ENCODE data around the gene ZNF675.
"Not testable (repeated sequence)": the region's sequence is repeated elsewhere in the genome, so short reads cannot be mapped to it uniquely, and the experiment has no call there.

ZNF675 gene

GRCh38 chr19:23668606-23669005, 18.4 kb downstream of the ZNF675 start:
- H3K9ac ChIP-seq (ENCODE audit: low read length); H3K27me3 ChIP-seq (ENCODE audit: control insufficient read depth in 1 of 2, insufficient read depth in 2 of 2, low read length in 2 of 2); H3K36me3 ChIP-seq (ENCODE audit: insufficient read depth, low read length); H3K9me3 ChIP-seq (ENCODE audit: low read length); H3K27ac ChIP-seq (ENCODE audit: low read depth, low read length); H3K4me1 ChIP-seq (ENCODE audit: insufficient read depth, low read length); H3K4me3 ChIP-seq (ENCODE audit: low read depth in 1 of 2, low read length in 2 of 2): not testable (repeated sequence)

DNA sequence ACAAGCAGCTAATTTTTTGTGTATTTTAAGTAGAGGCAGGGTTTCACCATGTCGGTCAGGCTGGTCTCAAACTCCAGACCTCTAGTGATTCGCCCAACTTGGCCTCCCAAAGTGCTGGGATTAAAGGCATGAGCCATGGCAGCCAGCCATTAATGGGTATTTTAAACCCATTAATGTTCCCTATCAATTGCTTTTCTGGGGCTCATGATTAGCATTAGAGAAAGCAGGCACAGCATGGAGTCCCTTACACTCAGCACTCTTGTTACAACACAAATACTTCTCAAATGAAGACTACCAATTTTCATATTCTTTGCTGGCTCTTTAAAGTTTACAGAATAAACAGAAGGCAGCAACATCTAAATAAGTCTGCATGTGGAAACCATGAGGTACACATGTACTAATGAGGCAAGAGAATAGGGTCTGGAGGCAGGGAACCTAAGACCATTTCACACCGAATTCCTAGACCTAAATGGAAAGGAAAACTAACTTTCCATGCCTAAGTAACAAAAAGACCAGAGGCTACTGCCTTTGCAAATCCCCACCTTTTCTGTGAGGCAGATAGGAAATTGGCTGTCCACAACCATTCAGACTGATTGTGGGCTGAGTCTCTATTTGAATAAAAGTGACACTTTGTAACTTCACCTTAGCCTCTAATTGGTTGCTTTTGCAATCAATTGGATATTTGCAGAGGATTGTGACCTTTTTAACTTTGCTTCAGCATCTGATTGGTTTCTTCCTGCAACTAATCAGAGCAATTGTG, 21.2 kb downstream of the ZNF675 start:
- Histone ChIP-seq H3K27me3 (ENCODE audit: control insufficient read depth in 1 of 2, insufficient read depth in 2 of 2, low read length in 2 of 2) (no peaks in the 10 kb centered on the region), H3K4me3 (ENCODE audit: low read depth in 1 of 2, low read length in 2 of 2) (no peak overlapping the region), H3K36me3 (ENCODE audit: insufficient read depth, low read length) (peaks cover 9% of the 10 kb centered on the region)

DNA sequence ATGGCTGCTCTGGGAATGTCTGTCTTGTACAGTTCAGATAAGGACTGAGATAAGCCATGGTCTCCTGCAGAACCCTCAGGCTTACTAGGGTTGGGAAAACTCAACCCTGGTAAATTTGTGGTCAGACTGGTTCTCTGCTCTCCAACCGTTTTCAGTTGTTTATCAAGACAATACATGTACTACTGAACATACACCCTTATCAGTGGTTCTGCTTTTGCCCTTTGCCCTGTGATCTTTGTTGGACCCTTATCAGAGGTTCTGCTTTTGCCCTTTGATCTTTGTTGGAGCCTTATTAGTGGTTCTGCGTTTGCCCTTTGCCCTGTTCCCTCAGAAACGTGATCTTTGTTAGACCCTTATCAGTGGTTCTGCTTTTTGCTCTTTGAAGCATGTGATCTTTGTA, 37.2 kb downstream of the ZNF675 start:
- not testable (repeated sequence) for H3K27me3 ChIP-seq (ENCODE audit: control insufficient read depth in 1 of 2, insufficient read depth in 2 of 2, low read length in 2 of 2); H3K36me3 ChIP-seq (ENCODE audit: insufficient read depth, low read length); H3K27ac ChIP-seq (ENCODE audit: low read depth, low read length); H3K4me3 ChIP-seq (ENCODE audit: low read depth in 1 of 2, low read length in 2 of 2); H3K9ac ChIP-seq (ENCODE audit: low read length); H3K4me1 ChIP-seq (ENCODE audit: insufficient read depth, low read length); H3K9me3 ChIP-seq (ENCODE audit: low read length)

More for the DNA sequence above, 21.2 kb downstream of the ZNF675 start:
- Histone ChIP-seq H3K9me3 (ENCODE audit: low read length) (no peaks in the 10 kb centered on the region), H3K9ac (ENCODE audit: low read length) (no peak overlapping the region), H3K27ac (ENCODE audit: low read depth, low read length) (no peak overlapping the region), H3K4me1 (ENCODE audit: insufficient read depth, low read length) (no peaks in the 10 kb centered on the region)

Data from muscle layer of colon (tissue), 2 donors.